ENCODE measurements around the gene ANO2.
A peak's percentile ranks its signal among the peaks of the same experiment; 100 is the strongest.

Gene ANO2

GRCh38 chr12:5797661-5798060 is 147.4 kb downstream of the ANO2 start:
- peaks cover 20% of the 10 kb centered on the region for H3K27me3 ChIP-seq (ENCODE audit: low read depth, low read length)
- no peaks in the 10 kb centered on the region for H3K36me3 ChIP-seq (replicated peaks; ENCODE audit: low read depth, low read length)
- H3K9me3 ChIP-seq (ENCODE audit: insufficient read depth, low read length): no peaks in the 10 kb centered on the region
- no peak overlapping the region for H3K27ac ChIP-seq (ENCODE audit: low read length)
- H3K79me2 ChIP-seq (ENCODE audit: low read length): no peaks in the 10 kb centered on the region
- no peak overlapping the region for H3K4me3 ChIP-seq (ENCODE audit: low read length)
- no peak overlapping the region for H3K4me2 ChIP-seq (ENCODE audit: low read length)
- H4K20me1 ChIP-seq (ENCODE audit: insufficient read depth, low read length): no peaks in the 10 kb centered on the region
- H3K9ac ChIP-seq (ENCODE audit: low read length): no peak overlapping the region
- no peak for TF ChIP-seq EZH2phosphoT487 (IDR thresholded peaks at IDR 0.05; ENCODE audit: low read depth)
- no peak for TF ChIP-seq CTCF (IDR thresholded peaks at IDR 0.05; ENCODE audit: low read depth, low read length)
- no peak overlapping the region for H2AFZ ChIP-seq (ENCODE audit: low read depth, low read length)
- no peaks in the 10 kb centered on the region for H3K4me1 ChIP-seq (ENCODE audit: low read length)

- Histone ChIP-seq H3K9ac (ENCODE audit: low read length) (no peak overlapping the region), H3K27ac (ENCODE audit: low read length) (no peak overlapping the region), H3K27me3 (ENCODE audit: low read depth, low read length) (peaks cover 12% of the 10 kb centered on the region), H3K79me2 (ENCODE audit: low read length) (no peaks in the 10 kb centered on the region), H3K4me1 (ENCODE audit: low read length) (no peaks in the 10 kb centered on the region), H4K20me1 (ENCODE audit: insufficient read depth, low read length) (no peaks in the 10 kb centered on the region), H3K9me3 (ENCODE audit: insufficient read depth, low read length) (no peaks in the 10 kb centered on the region), H2AFZ (ENCODE audit: low read depth, low read length) (no peak overlapping the region), H3K4me2 (ENCODE audit: low read length) (no peak overlapping the region), H3K4me3 (ENCODE audit: low read length) (no peak overlapping the region), H3K36me3 (replicated peaks; ENCODE audit: low read depth, low read length) (no peaks in the 10 kb centered on the region)
- no peak for TF ChIP-seq EZH2phosphoT487 (IDR thresholded peaks at IDR 0.05; ENCODE audit: low read depth)
- TF ChIP-seq CTCF (IDR thresholded peaks at IDR 0.05; ENCODE audit: low read depth, low read length): no peak
Observed at GRCh38 chr12:5796959-5797225, 148.2 kb downstream of the ANO2 start.

GRCh38 chr12:5796171-5796958 is 148.7 kb downstream of the ANO2 start:
- H3K4me1 ChIP-seq (ENCODE audit: low read length): no peaks in the 10 kb centered on the region
- no peaks in the 10 kb centered on the region for H3K79me2 ChIP-seq (ENCODE audit: low read length)
- H3K27ac ChIP-seq (ENCODE audit: low read length): no peak overlapping the region
- H3K4me3 ChIP-seq (ENCODE audit: low read length): no peak overlapping the region
- no peaks in the 10 kb centered on the region for H4K20me1 ChIP-seq (ENCODE audit: insufficient read depth, low read length)
- H3K9me3 ChIP-seq (ENCODE audit: insufficient read depth, low read length): no peaks in the 10 kb centered on the region
- H2AFZ ChIP-seq (ENCODE audit: low read depth, low read length): no peak overlapping the region
- no peak overlapping the region for H3K9ac ChIP-seq (ENCODE audit: low read length)
- TF ChIP-seq EZH2phosphoT487 (IDR thresholded peaks at IDR 0.05; ENCODE audit: low read depth) (no peak), CTCF (IDR thresholded peaks at IDR 0.05; ENCODE audit: low read depth, low read length) (peak; percentile 30; the same call in 1 of the 2 replicates)
- no peak overlapping the region for H3K4me2 ChIP-seq (ENCODE audit: low read length)
- peaks cover 8% of the 10 kb centered on the region; the same call in 1 of the 2 replicates for H3K27me3 ChIP-seq (ENCODE audit: low read depth, low read length)
- H3K36me3 ChIP-seq (replicated peaks; ENCODE audit: low read depth, low read length): no peaks in the 10 kb centered on the region

- no peak overlapping the region for H3K9ac ChIP-seq (ENCODE audit: low read length)
- no peaks in the 10 kb centered on the region for H3K4me1 ChIP-seq (ENCODE audit: low read length)
- H2AFZ ChIP-seq (ENCODE audit: low read depth, low read length): no peak overlapping the region
- no peaks in the 10 kb centered on the region for H3K79me2 ChIP-seq (ENCODE audit: low read length)
- H3K4me3 ChIP-seq (ENCODE audit: low read length): no peak overlapping the region
- no peaks in the 10 kb centered on the region for H4K20me1 ChIP-seq (ENCODE audit: insufficient read depth, low read length)
- H3K9me3 ChIP-seq (ENCODE audit: insufficient read depth, low read length): no peaks in the 10 kb centered on the region
- peaks cover 7% of the 10 kb centered on the region; the same call in 1 of the 2 replicates for H3K27me3 ChIP-seq (ENCODE audit: low read depth, low read length)
- no peak overlapping the region for H3K4me2 ChIP-seq (ENCODE audit: low read length)
- TF ChIP-seq CTCF (IDR thresholded peaks at IDR 0.05; ENCODE audit: low read depth, low read length) (no peak), EZH2phosphoT487 (IDR thresholded peaks at IDR 0.05; ENCODE audit: low read depth) (no peak)
- no peak overlapping the region for H3K27ac ChIP-seq (ENCODE audit: low read length)
- H3K36me3 ChIP-seq (replicated peaks; ENCODE audit: low read depth, low read length): no peaks in the 10 kb centered on the region
Observed at GRCh38 chr12:5794156-5794555, 150.9 kb downstream of the ANO2 start.
